Liver (tissue), 9 donors: ENCODE results near the gene IQCM. TPM values are rescaled to one million over a fixed set of nuclear protein-coding genes. Genes with fewer than 3 reads are reported as not detected.

Experiments used
- DNase-seq: peaks from one replicate; pipeline ENCODE4 v3.0.0-alpha.2; 2017; ENCODE audit warnings: low spot score
- H3K27ac ChIP-seq, 2 donors: one replicate each; pipeline ENCODE4 v1.7.0; 2013; ENCODE audit warnings: inconsistent platforms in 2 of 2, low read length in 2 of 2, control low read depth in 1 of 2, low read depth in 1 of 2, mild to moderate bottlenecking in 1 of 2
- H3K27me3 ChIP-seq, 4 donors: one replicate each; pipeline versions ENCODE4 v1.6.1 to v1.7.0; 2013; ENCODE audit warnings: low read length in 3 of 4, inconsistent platforms in 1 of 4, mild to moderate bottlenecking in 1 of 4, moderate library complexity in 1 of 4; ENCODE audit not compliant: control insufficient read depth in 4 of 4, insufficient read depth in 4 of 4
- H3K36me3 ChIP-seq, 4 donors: one replicate each; pipeline versions ENCODE4 v1.6.1 to v1.7.0; 2013; ENCODE audit warnings: low read length in 3 of 4, mild to moderate bottlenecking in 3 of 4, low read depth in 1 of 4, moderate library complexity in 1 of 4; ENCODE audit not compliant: control insufficient read depth in 4 of 4, insufficient read depth in 3 of 4
- H3K4me1 ChIP-seq, 4 donors: one replicate each; pipeline versions ENCODE4 v1.6.1 to v1.7.0; 2013; ENCODE audit warnings: low read length in 3 of 4, mild to moderate bottlenecking in 3 of 4, moderate library complexity in 1 of 4; ENCODE audit not compliant: control insufficient read depth in 4 of 4, insufficient read depth in 4 of 4
- H3K4me3 ChIP-seq, 3 donors: one replicate each; pipeline versions ENCODE4 v1.6.1 to v1.7.0; 2013; ENCODE audit warnings: low read length in 3 of 3, control low read depth in 1 of 3, low read depth in 1 of 3, mild to moderate bottlenecking in 1 of 3
- H3K9ac ChIP-seq, 2 donors: one replicate each; pipeline ENCODE4 v1.7.0; 2013; ENCODE audit warnings: low read length in 2 of 2, mild to moderate bottlenecking in 2 of 2, moderate library complexity in 2 of 2, control low read depth in 1 of 2, low read depth in 1 of 2
- H3K9me3 ChIP-seq, 4 donors: one replicate each; pipeline versions ENCODE4 v1.6.1 to v1.7.0; 2013; ENCODE audit warnings: low read length in 3 of 4; ENCODE audit not compliant: control insufficient read depth in 4 of 4
- EGR1 ChIP-seq, 2 donors: IDR thresholded peaks; 2 replicates each; pipeline ENCODE4 v1.6.1; 2016 to 2018; ENCODE audit warnings: antibody characterized with exemption in 2 of 2, low read depth in 2 of 2
- FOXA1 ChIP-seq: IDR thresholded peaks from 2 replicates; pipeline ENCODE4 v1.6.1; 2016; ENCODE audit warnings: antibody characterized with exemption
- FOXA2 ChIP-seq: IDR thresholded peaks from 2 replicates; pipeline ENCODE4 v1.6.1; 2016; ENCODE audit warnings: antibody characterized with exemption
- GABPA ChIP-seq, 2 donors: IDR thresholded peaks in 1 of 2; conservative IDR thresholded peaks in 1 of 2; 2 replicates each; pipeline ENCODE4 v1.6.1; 2016; ENCODE audit warnings: antibody characterized with exemption in 2 of 2, mild to moderate bottlenecking in 1 of 2, moderate library complexity in 1 of 2
- JUND ChIP-seq, 2 donors: IDR thresholded peaks; 2 replicates each; pipeline ENCODE4 v1.6.1; 2016; ENCODE audit warnings: antibody characterized with exemption in 2 of 2
- RAD21 ChIP-seq, 2 donors: IDR thresholded peaks; 2 replicates each; pipeline ENCODE4 v1.6.1; 2016; ENCODE audit warnings: antibody characterized with exemption in 2 of 2, mild to moderate bottlenecking in 2 of 2
- YY1 ChIP-seq: IDR thresholded peaks from 2 replicates; pipeline ENCODE4 v1.6.1; 2016; ENCODE audit warnings: antibody characterized with exemption, mild to moderate bottlenecking
- WGBS: extraction: QIAGEN DNeasy Blood & Tissue Kit; methylation state at CpG from one replicate; pipeline ENCODE4 v1.1.7; 2013; 5-methylcytosine and 5-hydroxymethylcytosine counted together
- polyA plus RNA-seq, 2 donors: library from polyadenylated mRNA; stranded (reverse) in 1 of 2; unstranded in 1 of 2; fragments of 200-250 nt in 1 of 2; fragments of >200 nt in 1 of 2; fragmentation: Nextera tagmentation in 1 of 2; extraction: Ambion mirVana in 1 of 2; gene quantifications; one replicate each; pipeline versions ENCODE4 v1.2.1 to v1.2.3, GENCODE V29; 2013 to 2015
- total RNA-seq, 2 donors: library from RNA; depleted of rRNA; stranded (reverse); fragments of >200 nt; gene quantifications; one replicate each; pipeline ENCODE4 v1.2.3, GENCODE V29; 2014
- TF ChIP-seq, protein P1 (sequence below): IDR thresholded peaks from 2 replicates; pipeline ENCODE4 v1.6.1; 2016; ENCODE audit warnings: antibody characterized with exemption, mild to moderate bottlenecking
- TF ChIP-seq, protein P2 (sequence below): fragments of 150-350 bp; IDR thresholded peaks from 2 replicates; pipeline ENCODE4 v1.5.1; 2017; ENCODE audit warnings: improper control_type of control experiment, low read depth, low read length; ENCODE audit not compliant: missing input control
- TF ChIP-seq, protein P3 (sequence below): IDR thresholded peaks from 2 replicates; pipeline ENCODE4 v1.6.1; 2016; ENCODE audit warnings: antibody characterized with exemption
- TF ChIP-seq, protein P4 (sequence below): IDR thresholded peaks from 2 replicates; pipeline ENCODE4 v1.6.1; 2016; ENCODE audit warnings: antibody characterized with exemption
- donor health status: healthy.
- donor health status: healthy.
- donor health status: healthy.
- donor health status: healthy.
- donor health status: healthy.

IQCM gene
- total and polyA plus RNA-seq, 4 donors = 0.08 TPM; not detected in 3

DNA sequence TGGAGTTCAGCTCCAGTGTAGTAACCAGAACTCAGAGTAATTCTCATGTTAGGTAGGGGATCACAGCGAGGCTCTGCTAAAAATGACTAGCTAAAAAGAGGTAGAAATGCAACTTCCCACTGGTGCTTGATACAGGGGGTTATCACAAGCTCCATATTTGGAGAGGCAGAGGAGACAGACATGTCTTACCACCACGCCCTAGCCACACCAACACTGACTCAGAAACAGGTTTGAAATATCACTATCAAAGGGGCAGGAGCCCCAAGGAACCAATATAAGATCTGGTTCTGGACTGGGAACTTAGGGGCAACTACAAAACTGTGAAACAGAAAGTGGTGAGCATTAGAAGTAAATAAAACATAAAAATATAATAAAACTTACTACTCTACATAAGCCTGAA is 62.9 kb downstream of the IQCM start:
- H3K4me1 ChIP-seq = no peaks in the 10 kb centered on the region
- no peak overlapping the region for H3K27ac ChIP-seq
- no peaks in the 10 kb centered on the region for H3K27me3 ChIP-seq
- TF ChIP-seq FOXA1 = no peak
- TF ChIP-seq FOXA2 = no peak
- no peak for TF ChIP-seq RAD21 (IDR thresholded peaks at IDR 0.05)
- no peak for TF ChIP-seq EGR1 (IDR thresholded peaks at IDR 0.05; ENCODE audit: low read depth in 2 of 2)
- TF ChIP-seq GABPA (IDR thresholded peaks at IDR 0.05 in 1 of 2, conservative IDR thresholded peaks at IDR 0.05 in 1 of 2) = no peak
- TF ChIP-seq, protein P1, sequence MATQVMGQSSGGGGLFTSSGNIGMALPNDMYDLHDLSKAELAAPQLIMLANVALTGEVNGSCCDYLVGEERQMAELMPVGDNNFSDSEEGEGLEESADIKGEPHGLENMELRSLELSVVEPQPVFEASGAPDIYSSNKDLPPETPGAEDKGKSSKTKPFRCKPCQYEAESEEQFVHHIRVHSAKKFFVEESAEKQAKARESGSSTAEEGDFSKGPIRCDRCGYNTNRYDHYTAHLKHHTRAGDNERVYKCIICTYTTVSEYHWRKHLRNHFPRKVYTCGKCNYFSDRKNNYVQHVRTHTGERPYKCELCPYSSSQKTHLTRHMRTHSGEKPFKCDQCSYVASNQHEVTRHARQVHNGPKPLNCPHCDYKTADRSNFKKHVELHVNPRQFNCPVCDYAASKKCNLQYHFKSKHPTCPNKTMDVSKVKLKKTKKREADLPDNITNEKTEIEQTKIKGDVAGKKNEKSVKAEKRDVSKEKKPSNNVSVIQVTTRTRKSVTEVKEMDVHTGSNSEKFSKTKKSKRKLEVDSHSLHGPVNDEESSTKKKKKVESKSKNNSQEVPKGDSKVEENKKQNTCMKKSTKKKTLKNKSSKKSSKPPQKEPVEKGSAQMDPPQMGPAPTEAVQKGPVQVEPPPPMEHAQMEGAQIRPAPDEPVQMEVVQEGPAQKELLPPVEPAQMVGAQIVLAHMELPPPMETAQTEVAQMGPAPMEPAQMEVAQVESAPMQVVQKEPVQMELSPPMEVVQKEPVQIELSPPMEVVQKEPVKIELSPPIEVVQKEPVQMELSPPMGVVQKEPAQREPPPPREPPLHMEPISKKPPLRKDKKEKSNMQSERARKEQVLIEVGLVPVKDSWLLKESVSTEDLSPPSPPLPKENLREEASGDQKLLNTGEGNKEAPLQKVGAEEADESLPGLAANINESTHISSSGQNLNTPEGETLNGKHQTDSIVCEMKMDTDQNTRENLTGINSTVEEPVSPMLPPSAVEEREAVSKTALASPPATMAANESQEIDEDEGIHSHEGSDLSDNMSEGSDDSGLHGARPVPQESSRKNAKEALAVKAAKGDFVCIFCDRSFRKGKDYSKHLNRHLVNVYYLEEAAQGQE = no peak
- TF ChIP-seq, protein P2, sequence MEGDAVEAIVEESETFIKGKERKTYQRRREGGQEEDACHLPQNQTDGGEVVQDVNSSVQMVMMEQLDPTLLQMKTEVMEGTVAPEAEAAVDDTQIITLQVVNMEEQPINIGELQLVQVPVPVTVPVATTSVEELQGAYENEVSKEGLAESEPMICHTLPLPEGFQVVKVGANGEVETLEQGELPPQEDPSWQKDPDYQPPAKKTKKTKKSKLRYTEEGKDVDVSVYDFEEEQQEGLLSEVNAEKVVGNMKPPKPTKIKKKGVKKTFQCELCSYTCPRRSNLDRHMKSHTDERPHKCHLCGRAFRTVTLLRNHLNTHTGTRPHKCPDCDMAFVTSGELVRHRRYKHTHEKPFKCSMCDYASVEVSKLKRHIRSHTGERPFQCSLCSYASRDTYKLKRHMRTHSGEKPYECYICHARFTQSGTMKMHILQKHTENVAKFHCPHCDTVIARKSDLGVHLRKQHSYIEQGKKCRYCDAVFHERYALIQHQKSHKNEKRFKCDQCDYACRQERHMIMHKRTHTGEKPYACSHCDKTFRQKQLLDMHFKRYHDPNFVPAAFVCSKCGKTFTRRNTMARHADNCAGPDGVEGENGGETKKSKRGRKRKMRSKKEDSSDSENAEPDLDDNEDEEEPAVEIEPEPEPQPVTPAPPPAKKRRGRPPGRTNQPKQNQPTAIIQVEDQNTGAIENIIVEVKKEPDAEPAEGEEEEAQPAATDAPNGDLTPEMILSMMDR = no peak
- no peak for TF ChIP-seq YY1
- 50% methylated on average over 2 of the region's 2 CpGs for WGBS
- H3K9me3 ChIP-seq = no peaks in the 10 kb centered on the region
- no peaks in the 10 kb centered on the region for H3K36me3 ChIP-seq
- H3K9ac ChIP-seq = no peak overlapping the region
- H3K4me3 ChIP-seq = no peak overlapping the region
- no peak for DNase-seq

DNA sequence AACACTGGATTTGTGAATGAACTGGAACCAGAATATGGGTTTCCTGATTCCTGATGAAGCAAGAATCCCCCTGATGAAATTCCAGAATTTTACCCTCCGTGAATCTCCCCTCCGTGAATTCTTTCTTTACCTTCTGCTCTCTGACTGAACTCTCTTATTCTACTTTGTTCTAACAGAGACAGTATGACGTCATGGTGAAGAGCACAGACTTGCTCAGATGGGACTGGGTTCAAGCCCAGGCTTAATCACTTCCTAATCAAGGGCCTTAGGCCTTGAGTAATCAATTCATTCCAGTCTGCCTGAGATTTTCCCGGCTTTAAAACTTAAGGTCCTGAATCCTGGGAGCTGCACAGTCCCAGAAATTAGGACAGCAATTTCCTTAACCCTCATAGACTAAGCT is 64.5 kb downstream of the IQCM start:
- Histone ChIP-seq H3K4me3 (no peak overlapping the region), H3K9ac (no peak overlapping the region), H3K9me3 (no peaks in the 10 kb centered on the region), H3K27ac (no peak overlapping the region), H3K4me1 (no peaks in the 10 kb centered on the region), H3K27me3 (no peaks in the 10 kb centered on the region), H3K36me3 (no peaks in the 10 kb centered on the region)
- 72% methylated on average over 4 of the region's 4 CpGs for WGBS
- DNase-seq = no peak
- TF ChIP-seq JUND (IDR thresholded peaks at IDR 0.05) = no peak
- TF ChIP-seq, protein P3, sequence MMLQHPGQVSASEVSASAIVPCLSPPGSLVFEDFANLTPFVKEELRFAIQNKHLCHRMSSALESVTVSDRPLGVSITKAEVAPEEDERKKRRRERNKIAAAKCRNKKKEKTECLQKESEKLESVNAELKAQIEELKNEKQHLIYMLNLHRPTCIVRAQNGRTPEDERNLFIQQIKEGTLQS = no peak

DNA sequence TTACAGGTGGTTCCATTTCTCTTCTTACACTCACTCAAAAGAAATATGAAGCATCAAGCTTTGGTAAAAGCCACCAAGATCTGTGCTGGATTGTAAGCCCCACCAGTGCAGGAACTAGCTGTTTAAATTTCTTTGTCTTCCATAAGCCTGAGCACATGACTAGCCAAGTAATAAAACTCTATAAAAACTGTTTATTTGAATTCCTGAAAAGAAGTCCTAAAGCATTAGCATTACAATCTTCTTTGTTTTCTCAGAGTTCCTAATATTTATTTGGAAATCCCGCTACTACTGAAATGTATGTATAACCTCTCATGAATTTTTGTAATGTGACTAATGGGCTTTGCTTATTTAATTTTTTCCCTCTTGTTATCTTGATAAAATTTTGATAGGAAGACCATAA is 65.9 kb downstream of the IQCM start:
- no peak overlapping the region for H3K4me3 ChIP-seq
- H3K9me3 ChIP-seq = no peaks in the 10 kb centered on the region
- no peaks in the 10 kb centered on the region for H3K4me1 ChIP-seq
- no peaks in the 10 kb centered on the region for H3K36me3 ChIP-seq
- no peaks in the 10 kb centered on the region for H3K27me3 ChIP-seq
- 87% methylated on average over 1 of the region's 1 CpG for WGBS
- TF ChIP-seq, protein P4, sequence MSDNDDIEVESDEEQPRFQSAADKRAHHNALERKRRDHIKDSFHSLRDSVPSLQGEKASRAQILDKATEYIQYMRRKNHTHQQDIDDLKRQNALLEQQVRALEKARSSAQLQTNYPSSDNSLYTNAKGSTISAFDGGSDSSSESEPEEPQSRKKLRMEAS = no peak
- TF ChIP-seq YY1 (no peak), EGR1 (IDR thresholded peaks at IDR 0.05; ENCODE audit: low read depth in 2 of 2) (no peak)
- H3K9ac ChIP-seq = no peak overlapping the region
- no peak for DNase-seq
- no peak overlapping the region for H3K27ac ChIP-seq
